Muscle of arm (tissue), 12 donors: ENCODE data around the gene PCSK9. TPM values are rescaled to one million over a fixed set of nuclear protein-coding genes. Genes with fewer than 3 reads are reported as not detected.
"Not testable (repeated sequence)": the region's sequence is repeated elsewhere in the genome, so short reads cannot be mapped to it uniquely, and the experiment has no call there.

Source experiments
- DNase-seq: peaks from one replicate; pipeline ENCODE4 v3.0.0-alpha.2; 2013
- polyA plus RNA-seq, 12 donors: library from polyadenylated mRNA; unstranded; fragments of 120-200 nt; gene quantifications; one replicate each; pipeline ENCODE4 v1.2.1, GENCODE V29; 2013; ENCODE audit not compliant: insufficient read length in 12 of 12

PCSK9 gene
- polyA plus RNA-seq, 12 donors, result 2.9 to 23.1 (median 4.7) TPM; not detected in 1

DNA sequence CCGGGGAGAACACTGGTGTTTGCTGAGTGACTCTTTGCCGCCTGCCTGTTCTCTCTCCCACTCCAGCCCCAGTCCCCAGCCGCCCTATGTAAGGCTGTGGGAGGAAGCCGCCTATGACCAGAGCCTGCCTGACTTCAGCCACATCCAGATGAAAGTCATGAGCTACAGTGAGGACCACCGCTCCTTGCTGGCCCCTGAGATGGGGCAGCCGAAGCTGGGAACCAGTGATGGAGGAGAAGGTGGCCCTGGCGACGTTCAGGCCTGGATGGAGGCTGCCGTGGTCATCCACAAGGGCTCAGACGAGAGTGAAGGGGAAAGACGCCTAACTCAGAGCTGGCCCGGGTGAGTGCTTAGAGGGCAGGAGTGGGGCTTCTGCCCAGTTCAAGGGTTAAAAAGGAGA, 32.4 kb upstream of the PCSK9 start:
- DNase-seq, result no peak

- DNase-seq, result no peak
Observed at GRCh38 chr1:55007625-55008024, 31.7 kb upstream of the PCSK9 start.

DNA sequence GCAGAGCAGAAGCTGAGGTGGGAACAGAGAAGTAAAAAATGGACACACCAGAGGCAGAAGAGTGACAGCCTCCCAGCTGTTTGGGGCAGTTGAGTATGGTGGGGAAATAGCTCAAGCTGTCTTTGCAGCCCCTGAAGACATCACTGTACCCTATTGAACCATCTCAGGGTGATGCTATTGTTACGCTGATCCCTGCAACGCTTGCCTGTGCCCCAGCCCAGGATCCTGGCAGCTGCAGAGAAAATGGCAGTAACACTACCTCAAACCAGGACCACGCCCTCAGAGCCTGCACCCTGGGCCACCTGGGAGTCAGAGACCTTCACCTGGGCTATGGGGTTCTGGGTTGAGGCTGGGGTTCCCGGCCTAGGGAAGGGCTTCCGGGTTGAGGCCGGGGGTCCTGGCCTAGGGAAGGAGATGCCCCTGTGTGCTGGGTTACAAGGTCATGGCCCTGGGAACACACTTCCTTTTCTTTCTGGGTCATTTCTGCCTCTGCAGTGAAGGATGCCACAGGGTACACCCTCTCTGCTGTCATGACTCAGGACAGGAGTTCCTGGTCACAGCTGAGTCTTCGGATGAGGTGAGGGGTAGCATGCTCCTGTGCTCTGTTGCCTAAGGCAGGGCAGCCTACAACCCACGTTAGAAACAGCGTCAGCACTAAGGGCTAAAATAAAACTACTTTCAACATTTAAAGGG, 29.0 kb upstream of the PCSK9 start:
- DNase-seq, result no peak

GRCh38 chr1:55010887-55011217, 28.5 kb upstream of the PCSK9 start:
- DNase-seq, result no peak

DNA sequence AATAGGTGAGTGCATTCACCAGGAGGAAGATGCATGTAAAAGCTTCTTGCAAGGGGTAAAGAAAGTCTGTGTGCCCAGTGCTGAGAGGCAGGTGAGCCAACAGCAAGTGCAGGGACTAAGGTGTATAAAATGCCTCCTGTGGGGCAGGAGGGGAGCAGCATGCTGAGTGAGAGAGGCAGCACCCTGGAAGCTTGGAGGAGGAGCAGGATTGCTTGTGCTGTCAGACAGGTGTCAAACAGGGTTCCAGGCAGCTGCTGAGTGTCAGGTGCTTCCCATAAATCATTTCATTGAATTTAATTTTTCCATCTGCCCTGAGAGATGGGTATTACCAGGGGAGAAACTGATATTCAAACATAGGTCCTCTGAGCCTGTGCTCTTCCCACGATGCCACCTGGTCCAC, 26.7 kb upstream of the PCSK9 start:
- DNase-seq, result no peak

DNA sequence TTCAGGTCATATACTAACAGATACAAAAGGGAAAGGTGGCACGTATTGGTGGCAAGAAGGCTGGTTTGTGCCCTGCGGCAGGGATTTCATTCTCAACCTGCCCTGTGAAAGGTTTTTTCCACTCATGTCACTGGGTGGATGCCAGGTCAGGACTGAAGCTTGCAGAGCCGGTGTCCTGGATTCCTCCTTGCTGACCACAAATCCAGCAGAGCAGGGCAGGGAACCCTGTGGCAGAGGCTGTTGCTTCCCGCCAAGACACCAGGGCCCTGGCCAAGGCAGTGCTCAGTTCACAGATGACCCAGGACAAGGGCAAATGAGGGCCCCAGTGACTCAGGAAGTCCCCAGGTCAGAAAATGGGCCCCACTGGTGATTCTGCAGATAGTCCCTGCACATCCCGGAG, 24.2 kb upstream of the PCSK9 start:
- no peak for DNase-seq

DNA sequence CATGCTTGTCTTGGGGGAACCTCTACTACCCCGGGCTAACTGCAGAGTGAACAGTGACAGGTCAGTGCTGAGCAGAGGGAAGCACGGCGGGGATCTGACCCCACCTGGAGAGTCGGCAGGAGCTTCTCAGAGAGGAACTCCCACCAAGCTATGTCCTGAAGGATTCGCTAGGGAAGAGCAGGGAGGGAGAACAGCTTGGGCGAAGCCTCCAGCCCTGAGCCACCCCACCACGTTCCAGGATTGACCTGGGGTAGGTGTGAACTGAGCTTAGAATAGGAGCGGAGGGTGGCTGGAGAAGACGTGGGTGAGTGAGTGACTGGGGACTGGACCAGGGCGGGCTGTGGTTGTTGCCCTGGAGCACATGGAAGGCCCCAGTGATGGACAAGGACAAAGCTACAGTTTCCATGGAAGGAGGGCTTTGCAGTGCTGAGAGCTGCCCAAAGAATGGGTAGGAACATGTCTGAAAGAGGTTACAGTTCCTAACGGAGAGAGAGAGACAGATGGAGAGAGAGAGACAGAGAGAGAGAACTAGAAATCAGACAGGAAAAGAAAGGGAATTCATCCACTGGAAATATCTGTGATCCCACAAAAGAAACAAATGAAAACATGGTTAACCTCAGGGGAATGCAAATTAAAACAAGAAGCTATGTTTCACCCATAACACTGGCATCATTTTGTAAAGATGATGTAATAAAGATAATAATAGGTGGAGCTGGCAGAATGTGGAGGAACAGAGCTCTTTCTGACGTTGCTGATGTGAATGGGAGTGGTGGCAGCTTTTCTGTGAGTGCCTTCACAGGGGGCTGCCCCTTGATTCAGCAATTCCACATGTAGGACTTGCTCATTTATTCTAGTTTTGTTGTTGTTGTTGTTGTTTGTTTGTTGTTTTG, 23.4 kb upstream of the PCSK9 start:
- DNase-seq, result no peak

DNA sequence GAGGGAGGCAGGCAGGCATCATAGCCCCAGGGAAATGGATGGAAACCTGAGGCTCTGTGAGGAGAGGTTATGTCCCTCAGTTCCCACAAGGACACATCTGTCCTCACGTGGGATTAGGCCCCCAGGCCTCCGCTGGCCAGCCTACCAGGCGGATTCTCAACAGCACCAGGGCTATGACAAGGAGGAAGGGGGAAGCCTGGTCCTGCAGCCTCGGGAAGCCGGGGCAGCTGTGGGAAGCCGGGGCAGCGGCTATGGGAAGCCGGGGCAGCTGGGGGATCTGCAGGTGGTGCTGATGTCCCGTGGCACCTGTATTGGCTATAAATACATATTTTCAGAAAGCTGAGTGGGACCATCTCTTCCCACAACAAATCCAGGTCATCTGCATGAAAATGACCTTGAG, 21.0 kb upstream of the PCSK9 start:
- no peak for DNase-seq

DNA sequence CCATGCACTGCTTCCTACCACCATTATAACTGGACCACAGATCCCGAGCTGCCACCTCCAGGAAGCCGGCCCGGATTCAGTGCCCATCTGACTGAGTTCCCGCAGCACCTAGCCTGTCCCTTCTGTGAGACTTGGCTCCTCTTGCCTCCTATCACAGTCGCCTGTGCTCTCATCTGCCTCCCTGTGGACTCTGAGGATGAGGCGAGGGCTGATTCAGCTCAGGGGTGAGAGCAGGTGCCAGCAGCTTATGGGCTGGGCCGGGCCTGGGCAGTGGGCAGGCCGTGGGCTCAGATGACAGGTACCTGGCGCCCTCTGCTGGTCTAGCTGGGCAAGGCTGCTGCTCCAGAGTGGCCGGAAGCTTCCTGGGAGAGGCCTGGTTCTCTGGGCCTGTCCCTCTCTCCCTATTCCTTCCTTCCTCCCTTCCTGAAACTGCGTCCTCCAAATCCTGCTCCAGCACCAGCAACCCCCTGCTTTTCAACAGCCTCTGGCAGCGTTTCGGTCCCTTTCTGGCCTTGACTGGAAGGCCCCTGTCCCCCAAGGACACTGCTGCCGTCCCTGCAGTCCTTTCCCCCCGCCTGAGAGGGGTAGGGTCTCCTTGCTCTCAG, 17.3 kb upstream of the PCSK9 start:
- DNase-seq, result peak; percentile 72

GRCh38 chr1:55024163-55024562, 15.2 kb upstream of the PCSK9 start:
- DNase-seq, result not testable (repeated sequence)

- DNase-seq, result not testable (repeated sequence)
Observed at GRCh38 chr1:55026682-55027081, 12.7 kb upstream of the PCSK9 start.

- DNase-seq, result not testable (repeated sequence)
Observed at GRCh38 chr1:55031098-55031497, 8.2 kb upstream of the PCSK9 start.

GRCh38 chr1:55033265-55033614, 6.1 kb upstream of the PCSK9 start:
- no peak for DNase-seq

- DNase-seq, result no peak
Observed at GRCh38 chr1:55034476-55035133, 4.7 kb upstream of the PCSK9 start.

DNA sequence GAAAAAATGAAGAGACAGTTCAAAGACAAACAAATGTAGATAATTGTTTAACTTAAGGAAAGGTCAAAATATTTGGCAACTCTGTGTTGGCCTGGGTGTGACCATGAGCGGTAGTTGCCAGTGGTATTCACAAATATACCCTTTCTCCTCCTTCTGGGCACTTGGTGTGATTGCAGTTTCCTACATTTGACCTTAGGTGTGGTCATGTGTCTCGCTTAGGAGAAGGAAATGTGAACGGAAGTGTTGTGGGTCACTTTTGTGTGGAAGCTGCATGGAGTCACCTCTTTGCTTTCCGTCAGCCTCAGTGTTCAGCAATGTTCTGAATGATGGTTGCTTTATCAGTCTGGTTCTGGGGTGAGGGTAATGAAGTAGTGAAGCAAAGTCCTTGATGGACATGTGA, 3.4 kb upstream of the PCSK9 start:
- DNase-seq, result no peak

- no peak for DNase-seq
Observed at GRCh38 chr1:55037733-55038551, 1.4 kb upstream of the PCSK9 start.

DNA sequence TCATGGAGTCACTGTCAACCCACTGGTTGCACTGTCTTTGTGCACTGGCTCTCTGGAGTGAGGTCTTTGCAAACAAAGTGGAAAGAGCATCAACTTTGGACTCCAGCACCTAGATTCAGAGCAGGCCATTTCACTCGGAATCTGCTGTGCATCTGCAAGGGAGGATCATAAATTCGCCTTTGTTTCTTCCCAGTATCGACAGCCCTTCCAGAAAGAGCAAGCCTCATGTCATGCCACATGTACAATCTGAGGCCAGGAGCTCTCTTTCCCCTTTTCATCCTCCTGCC, 853 bp upstream of the PCSK9 start:
- no peak for DNase-seq

- DNase-seq, result no peak
Observed at GRCh38 chr1:55038974-55039341, 390 bp upstream of the PCSK9 start.

DNA sequence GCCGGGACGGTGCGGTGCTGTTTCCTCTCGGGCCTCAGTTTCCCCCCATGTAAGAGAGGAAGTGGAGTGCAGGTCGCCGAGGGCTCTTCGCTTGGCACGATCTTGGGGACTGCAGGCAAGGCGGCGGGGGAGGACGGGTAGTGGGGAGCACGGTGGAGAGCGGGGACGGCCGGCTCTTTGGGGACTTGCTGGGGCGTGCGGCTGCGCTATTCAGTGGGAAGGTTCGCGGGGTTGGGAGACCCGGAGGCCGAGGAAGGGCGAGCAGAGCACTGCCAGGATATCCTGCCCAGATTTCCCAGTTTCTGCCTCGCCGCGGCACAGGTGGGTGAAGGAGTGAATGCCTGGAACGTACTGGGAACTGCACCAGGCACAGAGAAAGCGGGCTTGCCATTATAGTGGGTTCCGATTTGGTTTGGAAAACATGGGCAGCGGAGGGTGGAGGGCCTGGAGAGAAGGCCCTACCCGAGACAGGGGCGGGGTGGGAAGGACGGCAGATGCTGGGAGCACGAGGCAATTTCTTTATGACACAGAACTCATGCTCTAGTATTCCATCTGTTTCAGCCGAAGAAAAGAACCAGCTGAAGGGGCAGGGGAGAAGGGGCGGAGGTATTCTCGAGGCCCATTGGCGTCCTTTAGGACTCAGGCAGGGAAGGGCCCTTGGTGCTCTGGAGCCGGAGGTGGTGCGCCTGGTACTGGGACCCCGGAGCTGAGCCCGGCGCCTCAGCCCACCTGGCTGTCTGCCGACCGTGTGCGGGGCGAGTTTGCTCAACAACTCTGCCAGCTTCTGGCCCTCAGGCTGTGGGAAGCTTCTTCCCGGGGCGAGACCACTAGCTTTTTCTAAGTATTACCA, 960 bp downstream of the PCSK9 start:
- DNase-seq, result no peak

DNA sequence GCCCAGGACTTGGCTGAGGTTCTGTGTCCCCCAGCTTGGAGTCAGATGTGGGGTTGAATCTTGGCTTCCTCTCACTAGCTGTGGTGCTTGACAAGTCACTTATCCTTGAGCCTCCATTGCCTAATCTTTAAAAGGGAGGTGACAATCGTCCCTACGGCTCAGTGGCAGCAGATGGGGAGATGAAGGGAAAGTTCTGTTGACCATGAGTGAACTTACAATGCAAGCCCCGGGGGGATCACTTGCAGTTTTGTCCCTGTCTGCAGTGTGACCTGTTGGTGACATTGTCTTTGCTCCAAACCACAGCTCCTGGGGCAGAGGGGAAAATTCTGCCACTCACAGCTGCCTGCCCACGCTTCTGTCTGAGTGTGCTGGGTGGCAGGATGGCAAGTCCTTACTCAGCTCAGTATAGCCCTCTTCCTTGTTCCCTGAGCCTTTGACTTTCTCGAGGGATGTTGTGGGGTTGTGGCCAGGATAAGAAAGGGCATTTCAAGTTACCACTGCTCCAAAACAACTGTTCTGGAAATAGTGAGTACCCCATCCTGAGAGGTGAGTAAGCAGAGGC, 1.7 kb downstream of the PCSK9 start:
- DNase-seq, result no peak

DNA sequence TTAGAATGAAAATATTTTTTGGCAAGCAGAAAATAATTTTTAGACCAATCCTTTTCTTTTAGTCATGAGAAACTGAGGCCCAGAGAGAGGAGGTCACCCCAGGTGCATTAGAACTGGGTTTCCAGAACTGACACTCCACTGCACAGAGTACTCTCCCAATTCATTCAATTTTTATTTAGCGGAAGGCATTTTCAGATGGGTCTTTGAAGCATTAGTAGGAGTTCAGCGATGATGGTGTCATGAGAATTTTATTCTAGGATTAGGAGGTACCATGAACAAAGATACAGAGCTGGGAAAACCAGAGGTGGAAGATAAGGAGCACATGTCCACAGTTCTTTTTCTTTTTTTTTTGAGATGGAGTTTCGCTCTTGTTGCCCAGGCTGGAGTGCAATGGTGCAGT, 2.3 kb downstream of the PCSK9 start:
- DNase-seq, result no peak
